ENCODE measurements around the gene ELOVL1. TPM values are rescaled to one million over a fixed set of nuclear protein-coding genes. Genes with fewer than 3 reads are reported as not detected.

Gene ELOVL1
- total RNA-seq, 3 donors from 2014 or later: 45.9 to 60.6 (median 55.5) TPM

DNA sequence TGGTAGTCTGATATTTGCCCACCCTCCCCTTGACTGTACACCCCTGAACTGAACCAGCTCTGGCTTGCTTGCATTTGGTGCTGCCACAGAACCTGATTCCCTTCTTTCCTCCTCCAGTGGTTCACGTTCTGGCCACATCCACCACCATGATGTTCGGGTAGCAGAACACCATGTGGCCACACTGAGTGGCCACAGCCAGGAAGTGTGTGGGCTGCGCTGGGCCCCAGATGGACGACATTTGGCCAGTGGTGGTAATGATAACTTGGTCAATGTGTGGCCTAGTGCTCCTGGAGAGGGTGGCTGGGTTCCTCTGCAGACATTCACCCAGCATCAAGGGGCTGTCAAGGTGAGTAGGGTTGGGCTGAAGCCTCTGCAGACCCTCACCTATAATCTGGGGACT lies 7.2 kb downstream of the ELOVL1 start:
- intact Hi-C loops (cut with DNase I; ENCODE audit: low total_unique reads): no loop called here
- no peak for DNase-seq (ENCODE audit: low spot score in 2 of 2)
- no peaks in the 10 kb centered on the region for H3K9me3 ChIP-seq
- H3K27ac ChIP-seq: no peak overlapping the region
- H3K27me3 ChIP-seq: no peaks in the 10 kb centered on the region
- TF ChIP-seq POLR2A (IDR thresholded peaks at IDR 0.05): no peak
- TF ChIP-seq, protein P1, sequence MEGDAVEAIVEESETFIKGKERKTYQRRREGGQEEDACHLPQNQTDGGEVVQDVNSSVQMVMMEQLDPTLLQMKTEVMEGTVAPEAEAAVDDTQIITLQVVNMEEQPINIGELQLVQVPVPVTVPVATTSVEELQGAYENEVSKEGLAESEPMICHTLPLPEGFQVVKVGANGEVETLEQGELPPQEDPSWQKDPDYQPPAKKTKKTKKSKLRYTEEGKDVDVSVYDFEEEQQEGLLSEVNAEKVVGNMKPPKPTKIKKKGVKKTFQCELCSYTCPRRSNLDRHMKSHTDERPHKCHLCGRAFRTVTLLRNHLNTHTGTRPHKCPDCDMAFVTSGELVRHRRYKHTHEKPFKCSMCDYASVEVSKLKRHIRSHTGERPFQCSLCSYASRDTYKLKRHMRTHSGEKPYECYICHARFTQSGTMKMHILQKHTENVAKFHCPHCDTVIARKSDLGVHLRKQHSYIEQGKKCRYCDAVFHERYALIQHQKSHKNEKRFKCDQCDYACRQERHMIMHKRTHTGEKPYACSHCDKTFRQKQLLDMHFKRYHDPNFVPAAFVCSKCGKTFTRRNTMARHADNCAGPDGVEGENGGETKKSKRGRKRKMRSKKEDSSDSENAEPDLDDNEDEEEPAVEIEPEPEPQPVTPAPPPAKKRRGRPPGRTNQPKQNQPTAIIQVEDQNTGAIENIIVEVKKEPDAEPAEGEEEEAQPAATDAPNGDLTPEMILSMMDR (IDR thresholded peaks at IDR 0.05): no peak
- TF ChIP-seq POLR2AphosphoS5 (IDR thresholded peaks at IDR 0.05): no peak
- H3K4me3 ChIP-seq: no peak overlapping the region
- no peaks in the 10 kb centered on the region for H3K36me3 ChIP-seq
- peaks cover 3 to 5% of the 10 kb centered on the region in 2 donors for H3K4me1 ChIP-seq

DNA sequence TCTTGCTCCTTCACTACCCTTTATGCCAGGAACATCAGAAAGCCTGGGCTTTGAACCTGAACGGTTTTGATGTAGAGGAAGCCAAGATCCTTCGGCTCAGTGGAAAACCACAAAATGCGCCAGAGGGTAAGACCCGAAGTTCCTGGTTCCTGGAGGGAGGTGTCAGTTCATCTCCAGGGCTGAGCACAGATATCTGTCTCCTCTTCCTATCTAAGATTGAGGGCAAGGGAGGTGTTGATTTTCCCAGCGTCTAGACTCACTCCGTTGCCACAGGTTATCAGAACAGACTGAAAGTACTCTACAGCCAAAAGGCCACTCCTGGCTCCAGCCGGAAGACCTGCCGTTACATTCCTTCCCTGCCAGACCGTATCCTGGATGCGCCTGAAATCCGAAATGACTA lies 8.1 kb downstream of the ELOVL1 start:
- Histone ChIP-seq H3K9me3 (no peaks in the 10 kb centered on the region), H3K4me3 (no peak overlapping the region), H3K36me3 (no peaks in the 10 kb centered on the region), H3K4me1 (peaks cover 3% of the 10 kb centered on the region in 2 donors), H3K27ac (no peak overlapping the region), H3K27me3 (no peaks in the 10 kb centered on the region)
- TF ChIP-seq, protein P1 (IDR thresholded peaks at IDR 0.05): no peak
- no peak for TF ChIP-seq POLR2AphosphoS5 (IDR thresholded peaks at IDR 0.05)
- no peak for TF ChIP-seq POLR2A (IDR thresholded peaks at IDR 0.05)
- intact Hi-C loops (cut with DNase I; ENCODE audit: low total_unique reads): no loop called here
- DNase-seq (ENCODE audit: low spot score in 2 of 2): no peak

DNA sequence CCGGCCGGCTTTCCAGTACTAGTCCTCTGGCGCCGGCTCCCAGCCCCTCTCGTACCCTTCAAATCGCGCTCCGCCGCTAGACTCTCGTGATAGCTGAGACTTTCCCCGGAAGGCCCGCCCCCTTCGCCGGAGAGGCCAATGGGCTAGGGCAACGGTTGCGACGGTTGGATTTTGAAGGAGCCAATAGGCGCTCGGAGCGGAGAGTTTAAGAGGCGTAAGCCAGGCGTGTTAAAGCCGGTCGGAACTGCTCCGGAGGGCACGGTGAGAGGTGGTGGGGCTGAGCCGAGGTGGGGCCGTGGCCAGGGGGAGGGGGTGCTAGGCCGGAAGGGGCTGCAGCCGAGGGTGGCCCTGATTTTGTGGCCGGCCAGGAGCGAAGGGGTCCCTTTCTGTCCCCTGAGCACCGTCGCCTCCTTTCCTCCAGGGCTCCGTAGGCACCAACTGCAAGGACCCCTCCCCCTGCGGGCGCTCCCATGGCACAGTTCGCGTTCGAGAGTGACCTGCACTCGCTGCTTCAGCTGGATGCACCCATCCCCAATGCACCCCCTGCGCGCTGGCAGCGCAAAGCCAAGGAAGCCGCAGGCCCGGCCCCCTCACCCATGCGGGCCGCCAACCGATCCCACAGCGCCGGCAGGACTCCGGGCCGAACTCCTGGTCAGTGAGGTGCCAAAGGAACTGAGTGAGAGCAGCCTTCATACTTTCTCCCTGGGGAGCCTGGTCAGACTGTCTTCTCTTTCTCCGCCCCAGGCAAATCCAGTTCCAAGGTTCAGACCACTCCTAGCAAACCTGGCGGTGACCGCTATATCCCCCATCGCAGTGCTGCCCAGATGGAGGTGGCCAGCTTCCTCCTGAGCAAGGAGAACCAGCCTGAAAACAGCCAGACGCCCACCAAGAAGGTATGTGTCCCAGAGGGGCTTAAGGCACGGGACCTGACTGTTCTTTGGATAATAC lies 8.8 kb downstream of the ELOVL1 start, which contains the start of gene CDC20:
TSS of gene CDC20 (plus strand) at position 236 of the 948 bp plus-strand sequence. CDS start at position 471, 235 bp downstream.
- TF ChIP-seq, protein P1 (IDR thresholded peaks at IDR 0.05): no peak
- Histone ChIP-seq H3K27ac (peak within 1 kb of the TSS; percentile 87 to 88), H3K4me3 (peak within 1 kb of the TSS; percentile 49 to 73 (median 66)), H3K36me3 (no peaks in the 10 kb centered on the region), H3K4me1 (peaks cover 3% of the 10 kb centered on the region in 2 donors), H3K9me3 (no peaks in the 10 kb centered on the region), H3K27me3 (no peaks in the 10 kb centered on the region)
- peak; percentile 98 to 99 for DNase-seq (ENCODE audit: low spot score in 2 of 2)
- intact Hi-C loops (cut with DNase I; ENCODE audit: low total_unique reads): no loop called here

DNA sequence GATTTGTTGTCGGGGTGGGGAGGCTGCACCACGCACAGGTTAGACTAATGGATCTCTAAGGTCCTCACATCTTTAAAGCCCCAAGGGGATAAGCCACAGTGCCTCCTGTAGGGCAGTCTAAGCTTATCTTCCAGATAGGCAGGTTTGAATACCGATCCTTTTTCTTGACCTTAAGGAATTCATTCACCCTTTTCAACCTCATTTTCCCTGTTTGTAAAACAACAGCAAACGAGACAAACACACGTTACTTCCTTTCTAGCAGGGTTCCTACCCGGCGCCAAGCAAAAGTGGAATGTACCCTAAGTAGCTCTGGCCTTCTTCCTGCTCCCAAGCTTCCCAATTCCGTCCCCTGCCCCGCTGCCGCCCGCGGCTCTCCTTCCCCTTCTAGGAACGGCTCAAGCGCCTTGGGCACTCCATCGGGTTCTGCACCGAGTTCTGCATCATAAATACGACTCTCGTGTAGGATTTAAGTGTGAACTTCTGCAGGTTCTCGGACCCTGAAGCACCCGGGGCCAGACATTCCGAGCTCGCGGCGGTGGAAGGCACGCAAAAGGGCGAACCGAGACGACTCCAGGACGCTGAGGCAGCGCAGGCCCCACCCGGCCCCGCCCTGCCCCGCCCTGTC lies 9.6 kb downstream of the ELOVL1 start:
- H3K27me3 ChIP-seq: no peaks in the 10 kb centered on the region
- intact Hi-C loops (cut with DNase I; ENCODE audit: low total_unique reads): no loop called here
- H3K27ac ChIP-seq: peak overlapping the region; percentile 87 to 88
- peak overlapping the region; percentile 49 to 73 (median 66) for H3K4me3 ChIP-seq
- no peaks in the 10 kb centered on the region for H3K36me3 ChIP-seq
- H3K9me3 ChIP-seq: no peaks in the 10 kb centered on the region
- DNase-seq (ENCODE audit: low spot score in 2 of 2): no peak
- peaks cover 3% of the 10 kb centered on the region in 2 donors for H3K4me1 ChIP-seq
- TF ChIP-seq POLR2A (IDR thresholded peaks at IDR 0.05) (no peak), POLR2AphosphoS5 (IDR thresholded peaks at IDR 0.05) (peak in 1 of 3 donors; percentile 33)
- TF ChIP-seq, protein P1 (IDR thresholded peaks at IDR 0.05): no peak

DNA sequence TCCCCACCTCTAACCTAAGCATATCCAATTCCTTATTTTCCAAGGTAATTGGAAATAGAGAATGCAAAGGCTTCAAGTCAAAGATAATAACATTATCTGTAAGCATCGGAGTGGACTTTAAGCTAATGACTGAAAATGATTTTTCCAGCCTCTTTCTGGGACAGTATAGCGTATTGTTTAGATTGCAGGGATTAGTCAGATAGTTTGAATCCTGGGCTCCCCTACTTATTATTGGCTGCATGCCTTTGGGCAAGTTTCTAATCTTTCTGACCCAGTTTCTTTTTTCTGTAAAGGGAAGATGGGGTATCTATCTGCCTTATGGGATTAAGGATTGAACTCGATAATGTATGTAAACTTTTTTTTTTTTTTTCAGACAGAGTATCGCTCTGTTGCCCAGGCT lies 10.6 kb downstream of the ELOVL1 start:
- H3K27ac ChIP-seq: no peak overlapping the region
- intact Hi-C loops (cut with DNase I; ENCODE audit: low total_unique reads): no loop called here

More for the DNA sequence above, 10.6 kb downstream of the ELOVL1 start:
- TF ChIP-seq POLR2A (IDR thresholded peaks at IDR 0.05) (no peak), POLR2AphosphoS5 (IDR thresholded peaks at IDR 0.05) (no peak)
- TF ChIP-seq, protein P1 (IDR thresholded peaks at IDR 0.05): no peak
- no peak for DNase-seq (ENCODE audit: low spot score in 2 of 2)
- Histone ChIP-seq H3K36me3 (no peaks in the 10 kb centered on the region), H3K4me3 (no peak overlapping the region), H3K9me3 (no peaks in the 10 kb centered on the region), H3K4me1 (peaks cover 3% of the 10 kb centered on the region in 2 donors), H3K27me3 (no peaks in the 10 kb centered on the region)

Measured in breast epithelium (tissue), 4 donors.